PC-3 (cell line): ENCODE measurements around the gene NECAB2. TPM values are rescaled to one million over a fixed set of nuclear protein-coding genes. Genes with fewer than 3 reads are reported as not detected.

Source experiments
- ATAC-seq: fragments of 200-7000 bp; cut with Tn5 transposase; 2 replicates; pipeline ENCODE4 v1.9.1; 2020; ENCODE audit warnings: mild to moderate bottlenecking, moderate library complexity
- BruUV-seq: library from RNA; stranded (reverse); fragments of 400-500 nt; replicated peaks from 2 replicates; lab custom pipeline; 2021; lab: Mats Ljungman, UMichigan
- CTCF ChIA-PET: fragments of 300-600 bp; sonication (Branson Sonifier 250); formaldehyde crosslinking; loops from one replicate; lab custom pipeline; 2022; ENCODE audit warnings: antibody characterized with exemption; lab: Charles Lee
- POLR2A ChIA-PET: fragments of 300-600 bp; sonication (Branson Sonifier 250); formaldehyde crosslinking; loops from one replicate; lab custom pipeline; 2022; ENCODE audit warnings: antibody characterized with exemption; ENCODE audit not compliant: unreplicated experiment; lab: Charles Lee
- DNase-seq: peaks from one replicate; pipeline ENCODE4 v3.0.0-alpha.2; 2015
- H2AFZ ChIP-seq: fragments of 300-600 bp; sonication (generic); 2 replicates; pipeline ENCODE4 v1.6.0; 2016; ENCODE audit warnings: antibody characterized with exemption, low read length
- H3F3A ChIP-seq: fragments of 300-600 bp; sonication (generic); one replicate; pipeline ENCODE4 v1.6.0; 2017; ENCODE audit warnings: antibody characterized with exemption, low read length, control low read depth, mild to moderate bottlenecking; ENCODE audit not compliant: unreplicated experiment
- H3K27ac ChIP-seq: fragments of 300-600 bp; sonication (generic); 2 replicates; pipeline ENCODE4 v1.5.1; 2016; ENCODE audit warnings: mild to moderate bottlenecking, low read length
- H3K27me3 ChIP-seq: fragments of 300-600 bp; sonication (generic); 2 replicates; pipeline ENCODE4 v1.6.1; 2016; ENCODE audit warnings: low read length, mixed read lengths
- H3K36me3 ChIP-seq: fragments of 300-600 bp; sonication (generic); 2 replicates; pipeline ENCODE4 v1.6.1; 2016; ENCODE audit warnings: low read depth, mixed run types, low read length, mixed read lengths
- H3K4me1 ChIP-seq: fragments of 300-600 bp; sonication (generic); 2 replicates; pipeline ENCODE4 v1.5.1; 2016; ENCODE audit warnings: low read length; ENCODE audit not compliant: insufficient read depth
- H3K4me2 ChIP-seq: fragments of 300-600 bp; sonication (generic); 2 replicates; pipeline ENCODE4 v1.6.0; 2016; ENCODE audit warnings: low read length
- H3K4me3 ChIP-seq: fragments of 300-600 bp; sonication (generic); 2 replicates; pipeline ENCODE4 v1.5.1; 2016; ENCODE audit warnings: mild to moderate bottlenecking, low read length, mixed read lengths
- H3K79me2 ChIP-seq: fragments of 300-600 bp; sonication (generic); 2 replicates; pipeline ENCODE4 v1.6.1; 2017; ENCODE audit warnings: low read length, mixed read lengths
- H3K9ac ChIP-seq: fragments of 300-600 bp; sonication (generic); 2 replicates; pipeline ENCODE4 v1.6.0; 2016; ENCODE audit warnings: mild to moderate bottlenecking, low read length
- H3K9me2 ChIP-seq: fragments of 300-600 bp; sonication (generic); replicated peaks from 2 replicates; pipeline ENCODE4 v1.6.1; 2016; ENCODE audit warnings: mixed run types, low read length, mixed read lengths
- H3K9me3 ChIP-seq: fragments of 300-600 bp; sonication (generic); 2 replicates; pipeline ENCODE4 v1.6.1; 2016; ENCODE audit warnings: low read length, mixed read lengths
- H4K20me1 ChIP-seq: fragments of 300-600 bp; sonication (generic); 2 replicates; pipeline ENCODE4 v1.6.1; 2016; ENCODE audit warnings: low read length, mixed read lengths
- CTCF ChIP-seq: fragments of 300-600 bp; sonication (generic); conservative IDR thresholded peaks from 2 replicates; pipeline ENCODE4 v1.5.1; 2017; ENCODE audit warnings: antibody characterized with exemption, low read depth, mild to moderate bottlenecking, low read length
- EZH2 ChIP-seq: fragments of 300-600 bp; sonication (generic); IDR thresholded peaks from one replicate; pipeline ENCODE4 v1.6.1; 2017; ENCODE audit warnings: antibody characterized with exemption, mild to moderate bottlenecking, low read length; ENCODE audit not compliant: unreplicated experiment
- EZH2phosphoT487 ChIP-seq: fragments of 300-600 bp; sonication (generic); IDR thresholded peaks from 2 replicates; pipeline ENCODE4 v1.6.1; 2018; ENCODE audit warnings: mild to moderate bottlenecking, antibody characterized with exemption, low read length, borderline replicate concordance
- intact Hi-C: fragments of 100-400 bp; cut with micrococcal nuclease; formaldehyde crosslinking; loops from 2 replicates; pipeline ENCODE4 v1.9.0; 2023
- total RNA-seq: library from RNA; depleted of rRNA; stranded (reverse); fragments of >200 nt; gene quantifications from 2 replicates; pipeline ENCODE4 v1.2.3, GENCODE V29; 2014

The NECAB2 gene
- total RNA-seq, 1 experiment from 2014 or later, result 0.22 TPM

- DNase-seq (no peak), ATAC-seq (no peak)
- no peak overlapping the region for H3K27ac ChIP-seq
- no peak for TF ChIP-seq EZH2
- TF ChIP-seq CTCF, result no peak
- no peak for TF ChIP-seq EZH2phosphoT487
- H3K4me3 ChIP-seq, result no peak overlapping the region
- H3K36me3 ChIP-seq, result no peaks in the 10 kb centered on the region
- POLR2A ChIA-PET, result no interaction called here
- no peaks in the 10 kb centered on the region for H3K27me3 ChIP-seq
- H3K4me2 ChIP-seq, result no peak overlapping the region
- no peak overlapping the region for H3K9ac ChIP-seq
- peaks cover 3% of the 10 kb centered on the region; the same call in 1 of the 2 replicates for H3K4me1 ChIP-seq
- BruUV-seq, result no TSS peak
- intact Hi-C loops, result no loop called here
- no peaks in the 10 kb centered on the region for H3K9me2 ChIP-seq
- no peaks in the 10 kb centered on the region for H3K9me3 ChIP-seq
- CTCF ChIA-PET, result no interaction called here
- H3F3A ChIP-seq, result no peaks in the 10 kb centered on the region
- H4K20me1 ChIP-seq, result no peaks in the 10 kb centered on the region
- H2AFZ ChIP-seq, result no peak overlapping the region
- H3K79me2 ChIP-seq, result no peaks in the 10 kb centered on the region
Observed at GRCh38 chr16:84031556-84031955, 63.5 kb downstream of the NECAB2 start.

DNA sequence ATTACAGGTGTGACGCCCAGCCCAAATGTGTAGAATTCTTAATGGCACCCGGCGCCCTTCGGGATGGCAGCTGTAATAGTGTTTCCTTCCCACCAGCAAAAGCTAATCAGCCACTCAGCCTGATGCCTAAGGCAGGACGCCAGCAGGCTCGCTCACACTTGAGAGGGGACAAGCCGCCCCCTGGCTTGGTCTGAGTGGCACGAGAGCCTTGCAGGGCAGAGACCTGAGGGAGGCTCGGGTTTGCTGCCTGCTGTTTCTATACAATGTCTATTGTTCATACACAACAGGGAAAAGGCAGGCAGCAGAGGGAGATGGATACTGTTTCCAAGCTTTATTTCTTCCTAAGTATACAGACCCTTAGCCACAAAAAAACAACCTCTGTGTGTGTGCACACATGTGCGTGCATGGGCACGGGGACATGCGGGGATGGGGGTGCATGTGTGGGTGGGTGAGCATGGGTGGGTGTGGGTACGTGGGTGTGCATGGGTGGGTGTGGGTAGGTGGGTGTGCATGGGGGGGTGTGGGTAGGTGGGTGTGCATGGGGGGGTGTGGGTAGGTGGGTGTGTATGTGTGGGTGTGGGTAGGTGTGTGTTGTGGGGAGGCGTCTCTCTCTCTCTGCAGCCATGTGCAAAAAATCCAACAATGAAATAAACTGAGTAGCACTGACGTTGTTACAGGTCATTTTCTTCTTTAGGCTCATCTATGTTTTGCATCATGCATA, 64.6 kb downstream of the NECAB2 start:
- no peak overlapping the region for H2AFZ ChIP-seq
- H3F3A ChIP-seq, result no peaks in the 10 kb centered on the region
- intact Hi-C loops, result no loop called here
- H3K27ac ChIP-seq, result no peak overlapping the region
- H3K36me3 ChIP-seq, result no peaks in the 10 kb centered on the region
- CTCF ChIA-PET, result no interaction called here
- DNase-seq (no peak), ATAC-seq (no peak)
- H3K27me3 ChIP-seq, result no peaks in the 10 kb centered on the region
- POLR2A ChIA-PET, result no interaction called here
- BruUV-seq, result no TSS peak
- H3K9ac ChIP-seq, result no peak overlapping the region
- H3K4me1 ChIP-seq, result no peaks in the 10 kb centered on the region
- no peaks in the 10 kb centered on the region for H3K9me2 ChIP-seq
- TF ChIP-seq CTCF (no peak), EZH2 (no peak), EZH2phosphoT487 (no peak)
- no peaks in the 10 kb centered on the region for H3K79me2 ChIP-seq
- no peaks in the 10 kb centered on the region for H4K20me1 ChIP-seq
- no peak overlapping the region for H3K4me2 ChIP-seq
- H3K4me3 ChIP-seq, result no peak overlapping the region
- no peaks in the 10 kb centered on the region for H3K9me3 ChIP-seq
